GM21423 (cell line): ENCODE results near the gene RPL29.

Source experiments
- ATAC-seq: cut with Tn5 transposase; IDR thresholded peaks from one replicate; pipeline ENCODE4 v1.9.1; 2021; ENCODE audit warnings: mild to moderate bottlenecking, moderate library complexity; ENCODE audit not compliant: unreplicated experiment

RPL29 gene

GRCh38 chr3:51948016-51948580 is 47.6 kb downstream of the RPL29 start:
- no peak for ATAC-seq

GRCh38 chr3:51947215-51947900 is 48.3 kb downstream of the RPL29 start:
- ATAC-seq, result no peak

GRCh38 chr3:51946796-51947195 is 48.9 kb downstream of the RPL29 start:
- ATAC-seq, result no peak

GRCh38 chr3:51945926-51946705 is 49.6 kb downstream of the RPL29 start:
- no peak for ATAC-seq

GRCh38 chr3:51945031-51945840 is 50.5 kb downstream of the RPL29 start:
- ATAC-seq, result no peak

GRCh38 chr3:51944451-51945021 is 51.2 kb downstream of the RPL29 start:
- no peak for ATAC-seq
